NCI-H526 (cell line): ENCODE measurements around the gene FETUB.
"Not testable (repeated sequence)": the region's sequence is repeated elsewhere in the genome, so short reads cannot be mapped to it uniquely, and the experiment has no call there.

Source experiments
- DNase-seq, 2 experiments: peaks; one replicate each; lab custom pipeline; 2025; lab: John Stamatoyannopoulos, UW

FETUB gene

DNA sequence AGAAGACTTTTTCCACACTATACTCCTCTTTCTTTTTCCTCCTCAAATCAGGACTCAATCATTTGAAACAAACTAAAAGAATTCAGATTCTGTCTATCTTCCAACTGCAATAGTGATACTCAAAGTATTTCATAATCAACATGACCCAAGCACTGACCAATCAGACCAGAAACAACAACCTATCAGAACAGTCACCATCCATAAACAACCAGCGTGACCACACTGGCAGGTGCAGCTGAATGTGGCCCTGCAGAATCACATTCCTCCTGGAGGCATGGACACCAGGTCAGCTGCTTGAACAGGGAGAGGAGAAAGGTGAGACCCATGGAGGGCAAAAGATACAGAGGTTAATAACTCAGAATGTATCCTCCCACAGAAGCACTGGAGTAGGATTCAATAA is 39.0 kb downstream of the FETUB start:
- no peak for DNase-seq

DNA sequence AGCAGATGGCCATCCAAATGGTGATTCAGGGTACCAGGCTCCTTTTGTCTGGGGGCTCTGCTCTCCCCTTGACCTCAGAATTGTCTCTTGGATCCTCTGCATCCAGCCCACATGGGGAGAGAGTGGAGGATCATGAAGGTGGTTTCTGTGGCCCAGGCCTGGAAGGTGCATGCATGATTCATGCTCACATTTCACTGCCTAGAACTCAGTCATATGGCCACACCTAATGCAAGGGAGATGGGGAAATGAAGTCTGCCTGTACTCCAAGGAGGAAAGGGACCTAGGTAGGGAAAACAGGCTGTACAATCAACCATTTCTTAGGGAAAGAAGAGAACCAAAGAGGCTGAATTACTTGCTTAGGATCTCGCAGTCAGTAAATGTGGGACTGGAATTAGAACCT is 40.7 kb downstream of the FETUB start:
- no peak for DNase-seq

DNA sequence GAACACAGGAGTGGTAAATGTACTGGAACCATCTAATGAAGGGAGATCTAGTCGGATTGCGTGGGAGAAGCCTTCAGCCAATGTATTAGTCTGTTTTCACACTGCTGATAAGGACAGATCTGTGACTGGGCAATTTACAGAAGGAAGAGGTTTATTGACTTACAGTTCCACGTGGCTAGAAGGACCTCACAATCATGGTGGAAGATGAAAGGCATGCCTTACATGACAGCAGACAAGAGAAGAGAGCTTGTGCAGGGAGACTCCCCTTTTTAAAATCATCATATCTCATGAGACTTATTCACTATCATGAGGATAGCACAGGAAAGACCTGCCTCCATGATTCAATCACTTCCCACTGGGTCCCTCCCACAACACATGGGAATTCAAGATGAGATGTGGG is 42.6 kb downstream of the FETUB start:
- no peak for DNase-seq

GRCh38 chr3:186683979-186684378 is 43.8 kb downstream of the FETUB start:
- no peak for DNase-seq

GRCh38 chr3:186686475-186686874 is 46.3 kb downstream of the FETUB start:
- DNase-seq, result not testable (repeated sequence)

GRCh38 chr3:186687120-186687651 is 47.0 kb downstream of the FETUB start:
- no peak for DNase-seq

DNA sequence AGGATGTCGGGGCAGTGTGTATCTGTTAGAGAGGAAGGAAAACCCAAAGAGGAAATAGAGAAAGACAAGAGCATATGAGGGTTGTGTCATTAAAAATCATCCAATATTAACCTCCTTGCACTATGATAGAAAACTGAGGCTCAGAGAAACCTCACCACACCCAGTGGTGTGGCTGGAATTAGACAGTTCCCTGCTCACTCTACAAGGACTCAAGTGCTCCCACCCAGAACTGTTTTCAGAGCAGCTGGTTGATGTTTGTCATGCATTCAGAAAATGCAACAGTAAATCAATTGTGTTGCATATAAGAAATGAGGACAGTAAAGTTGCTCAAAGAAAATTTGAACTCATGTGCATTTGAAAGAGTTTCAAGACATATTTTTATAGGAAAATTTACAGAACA is 50.1 kb downstream of the FETUB start:
- DNase-seq, result not testable (repeated sequence)

GRCh38 chr3:186691676-186692075 is 51.5 kb downstream of the FETUB start:
- no peak for DNase-seq

- DNase-seq, result no peak
Measured at GRCh38 chr3:186693843-186694242, 53.6 kb downstream of the FETUB start.

DNA sequence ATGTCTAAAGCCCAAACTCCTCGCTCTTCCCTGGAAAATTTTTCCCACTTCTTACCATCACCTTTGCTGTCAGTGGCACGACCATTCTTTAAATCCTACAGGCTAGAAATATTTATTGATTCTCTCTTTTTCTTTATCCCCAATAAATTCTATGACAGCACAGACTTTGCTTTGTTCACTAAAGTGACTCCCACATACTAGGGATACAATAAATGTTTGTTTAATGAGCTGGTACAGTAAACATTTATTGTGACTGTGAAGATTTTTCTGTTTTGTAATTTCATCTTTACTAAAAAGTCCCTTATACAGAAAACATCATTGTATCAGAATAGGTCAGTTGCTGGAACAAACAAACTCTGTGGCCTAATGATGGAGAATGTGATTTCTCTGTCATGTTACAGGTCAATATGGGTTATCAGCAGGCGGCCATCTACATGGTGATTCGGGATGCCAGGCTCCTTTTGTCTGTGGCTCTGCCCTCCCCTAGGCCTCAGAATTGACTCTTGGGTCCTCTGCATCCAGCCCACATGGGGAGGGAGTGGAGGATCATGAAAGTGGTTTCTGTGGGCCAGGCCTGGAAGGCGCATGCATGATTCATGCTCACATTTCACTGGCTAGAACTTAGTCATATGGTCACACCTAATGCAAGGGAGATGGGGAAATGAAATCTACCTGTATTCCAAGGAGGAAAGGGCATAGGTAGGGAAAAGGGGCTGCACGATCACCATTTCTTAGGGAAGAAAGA is 54.3 kb downstream of the FETUB start:
- DNase-seq, result no peak

DNA sequence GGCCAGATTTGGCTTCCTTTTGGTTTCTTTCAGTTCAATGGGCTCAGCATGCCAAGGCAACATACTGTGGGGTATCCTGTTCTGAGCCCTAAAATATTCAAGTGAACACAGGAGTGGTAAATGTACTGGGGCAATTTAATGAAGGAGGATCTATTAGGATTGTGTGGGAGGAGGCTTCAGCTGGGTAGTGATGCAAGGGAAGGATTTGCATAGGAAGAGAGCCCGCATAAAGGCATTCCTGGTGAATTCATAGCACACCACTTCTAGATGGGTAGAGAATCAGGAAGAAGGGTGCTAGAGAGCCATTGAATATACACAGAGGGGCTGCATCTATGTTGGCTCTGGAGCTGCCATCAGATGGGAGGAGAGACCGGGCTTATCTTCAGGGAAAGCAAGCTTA is 56.3 kb downstream of the FETUB start:
- DNase-seq, result peak in 1 of 2 experiments; percentile 25

- no peak for DNase-seq
Measured at GRCh38 chr3:186697510-186697909, 57.3 kb downstream of the FETUB start.

- DNase-seq, result no peak
Measured at GRCh38 chr3:186700267-186700666, 60.1 kb downstream of the FETUB start.

- DNase-seq, result not testable (repeated sequence)
Measured at GRCh38 chr3:186702451-186702850, 62.3 kb downstream of the FETUB start.
